ENCODE results near the gene GGA3.
"Not testable (repeated sequence)": the region's sequence is repeated elsewhere in the genome, so short reads cannot be mapped to it uniquely, and the experiment has no call there.

Gene GGA3

DNA sequence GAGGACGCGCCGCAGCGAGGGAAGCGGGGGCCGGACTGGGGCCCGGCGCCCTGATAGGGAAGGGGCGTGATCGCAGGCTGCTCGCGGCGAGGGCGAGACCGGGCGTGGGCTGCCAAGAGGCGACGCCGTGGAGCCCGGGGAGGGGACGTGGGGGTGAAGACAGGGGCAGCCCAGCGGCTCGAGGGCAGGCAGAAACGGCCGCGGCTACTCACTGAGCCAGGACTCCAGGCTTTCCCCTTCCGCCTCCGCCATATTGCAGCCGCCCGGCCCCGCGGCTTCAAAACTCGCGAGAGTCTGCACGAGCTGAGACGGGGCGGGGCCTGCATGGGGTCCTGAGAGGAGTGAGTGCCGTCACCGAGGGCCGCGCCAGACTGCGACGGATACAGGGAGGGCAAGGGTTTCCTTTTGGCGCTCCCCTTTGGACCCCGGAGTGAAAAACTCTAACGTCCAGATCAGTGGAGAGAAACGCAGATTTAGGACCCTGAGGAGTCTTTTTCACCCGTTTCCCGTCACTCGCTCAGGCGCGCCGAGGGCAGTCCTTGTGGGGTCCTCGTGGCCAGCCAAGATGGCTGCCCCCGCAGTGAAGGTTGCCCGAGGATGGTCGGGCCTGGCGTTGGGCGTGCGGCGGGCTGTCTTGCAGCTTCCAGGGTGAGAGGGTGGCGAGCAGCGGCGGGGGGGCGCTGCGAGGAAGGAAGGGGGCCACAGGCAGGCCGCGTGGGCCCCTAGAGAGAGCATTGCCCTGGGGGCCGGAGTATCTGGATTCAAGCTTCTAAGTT, at the start of gene GGA3, which contains the start of gene MRPS7:
Gene GGA3 (minus strand): TSS at position 271 of the 776 bp plus-strand sequence. CDS start 19 bp downstream, at position 252.
Gene MRPS7 (plus strand): TSS at position 544 of the 776 bp plus-strand sequence. CDS start 22 bp downstream, at position 566.
- DNase-seq (ENCODE audit: low read depth) = peak; percentile 77

DNA sequence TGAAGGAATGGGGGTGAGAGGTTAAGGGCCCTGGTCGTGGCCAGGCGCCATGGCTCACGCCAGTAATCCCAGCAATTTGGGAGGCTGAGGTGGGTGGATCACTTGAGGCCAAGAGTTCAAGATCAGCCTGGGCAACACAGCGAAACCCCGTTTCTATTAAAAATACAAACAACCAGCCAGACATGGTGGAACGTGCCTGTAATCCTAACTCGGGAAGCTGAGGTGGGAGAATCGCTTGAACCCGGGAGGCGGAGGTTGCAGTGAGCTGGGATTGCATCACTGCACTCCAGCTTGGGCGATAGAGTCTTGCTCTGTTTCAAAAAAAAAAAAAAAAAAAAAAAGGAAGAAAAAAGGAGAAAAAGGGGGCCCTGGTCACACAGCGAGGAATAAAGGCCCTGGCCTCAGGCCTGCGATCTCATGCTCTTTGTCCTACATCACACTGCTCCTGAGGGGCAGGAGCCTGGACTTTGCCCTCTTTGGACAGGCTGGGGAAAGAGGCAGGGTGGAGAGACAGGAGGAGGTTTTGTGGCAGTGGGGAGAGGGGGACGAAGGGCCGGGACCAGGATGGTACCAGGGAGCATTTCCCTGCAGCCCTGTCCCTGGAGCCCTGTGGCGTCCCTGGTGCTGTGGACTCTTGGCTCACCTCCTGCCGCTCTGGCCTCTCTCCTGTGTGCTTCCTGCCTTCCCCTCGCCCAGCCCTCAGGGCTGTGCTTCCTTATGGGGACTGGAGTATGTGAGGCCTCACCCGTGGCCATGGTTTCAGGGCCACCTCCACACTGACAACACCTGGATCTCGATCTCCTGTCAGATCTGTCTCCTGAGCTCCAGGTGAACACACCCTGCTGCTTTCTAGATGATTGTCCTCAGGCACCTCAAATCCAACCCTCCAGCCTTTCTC, 47.6 kb upstream of the GGA3 start:
- DNase-seq (ENCODE audit: low read depth) = no peak

DNA sequence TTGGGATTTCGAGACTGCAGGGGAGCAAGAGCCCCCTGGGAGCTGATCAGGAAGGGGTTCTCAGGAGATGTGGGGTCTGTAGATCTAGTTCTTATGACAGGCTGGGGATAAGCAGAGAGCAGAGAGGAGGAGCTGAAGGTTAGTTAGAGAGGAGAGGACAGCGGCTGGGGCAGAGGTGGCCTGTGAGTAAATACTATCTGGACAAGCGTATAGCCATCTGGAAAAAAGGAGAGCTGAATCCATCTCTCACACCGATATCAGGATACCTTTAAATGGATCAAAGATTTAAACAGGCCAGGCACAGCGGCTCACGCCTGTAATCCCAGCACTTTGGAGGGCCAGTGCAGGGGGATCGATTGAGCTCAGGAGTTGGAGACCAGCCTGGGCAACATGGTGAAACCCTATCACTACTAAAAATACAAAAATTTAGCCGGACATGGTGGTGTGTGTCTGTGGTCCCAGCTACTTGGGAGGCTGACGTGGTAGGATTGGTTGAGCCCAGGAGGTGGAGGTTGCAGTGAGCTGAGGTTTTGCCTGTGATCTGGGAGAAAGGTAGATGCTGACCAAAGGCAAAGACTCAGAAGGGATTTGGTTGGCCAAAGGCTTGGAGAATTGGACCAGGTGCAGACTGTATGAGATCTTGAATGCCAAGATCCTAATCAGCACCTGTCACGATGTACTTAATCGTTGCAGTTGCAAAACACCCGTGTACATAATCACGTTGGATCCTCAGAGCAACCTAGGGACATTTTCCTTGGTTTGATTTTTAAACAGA, 46.7 kb upstream of the GGA3 start:
- DNase-seq (ENCODE audit: low read depth) = no peak

GRCh38 chr17:75301502-75302206, 40.2 kb upstream of the GGA3 start:
- DNase-seq (ENCODE audit: low read depth) = no peak

DNA sequence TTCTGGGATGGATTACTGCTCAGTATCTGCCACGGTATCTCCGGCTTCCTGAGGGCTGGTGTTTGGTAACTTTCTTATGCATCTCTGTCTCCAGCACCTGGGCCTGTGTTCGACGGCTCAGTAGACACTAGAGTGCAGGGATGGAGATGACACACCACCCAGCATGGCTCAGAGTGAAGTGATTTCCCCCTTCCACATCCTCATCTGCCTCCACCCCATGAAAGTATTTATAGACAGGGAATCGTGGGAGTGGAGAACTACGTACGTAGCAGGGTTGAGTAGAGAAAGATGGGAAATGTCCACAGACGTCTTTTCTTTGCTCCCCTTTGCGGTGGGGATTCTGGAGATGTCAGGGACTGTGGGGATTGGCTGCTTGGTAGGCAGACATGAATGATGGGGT, 39.6 kb upstream of the GGA3 start:
- no peak for DNase-seq (ENCODE audit: low read depth)

DNA sequence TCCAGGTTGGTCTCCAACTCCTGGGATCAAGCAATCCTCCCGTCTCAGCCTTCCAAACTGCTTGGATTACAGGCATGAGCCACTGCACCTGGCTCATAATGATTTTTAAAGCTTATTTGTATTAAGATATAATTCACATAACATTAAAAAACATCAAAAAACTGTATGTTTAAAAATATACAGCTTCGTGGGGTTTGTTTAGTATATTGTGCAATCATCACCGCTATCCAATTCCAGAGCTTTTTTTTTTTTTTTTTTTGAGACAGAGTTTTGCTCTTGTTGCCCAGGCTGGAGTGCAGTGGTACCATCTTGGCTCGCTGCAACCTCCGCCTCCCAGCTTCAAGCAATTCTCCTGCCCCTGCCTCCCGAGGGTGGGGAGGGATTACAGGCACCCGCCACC, 38.9 kb upstream of the GGA3 start:
- no peak for DNase-seq (ENCODE audit: low read depth)

DNA sequence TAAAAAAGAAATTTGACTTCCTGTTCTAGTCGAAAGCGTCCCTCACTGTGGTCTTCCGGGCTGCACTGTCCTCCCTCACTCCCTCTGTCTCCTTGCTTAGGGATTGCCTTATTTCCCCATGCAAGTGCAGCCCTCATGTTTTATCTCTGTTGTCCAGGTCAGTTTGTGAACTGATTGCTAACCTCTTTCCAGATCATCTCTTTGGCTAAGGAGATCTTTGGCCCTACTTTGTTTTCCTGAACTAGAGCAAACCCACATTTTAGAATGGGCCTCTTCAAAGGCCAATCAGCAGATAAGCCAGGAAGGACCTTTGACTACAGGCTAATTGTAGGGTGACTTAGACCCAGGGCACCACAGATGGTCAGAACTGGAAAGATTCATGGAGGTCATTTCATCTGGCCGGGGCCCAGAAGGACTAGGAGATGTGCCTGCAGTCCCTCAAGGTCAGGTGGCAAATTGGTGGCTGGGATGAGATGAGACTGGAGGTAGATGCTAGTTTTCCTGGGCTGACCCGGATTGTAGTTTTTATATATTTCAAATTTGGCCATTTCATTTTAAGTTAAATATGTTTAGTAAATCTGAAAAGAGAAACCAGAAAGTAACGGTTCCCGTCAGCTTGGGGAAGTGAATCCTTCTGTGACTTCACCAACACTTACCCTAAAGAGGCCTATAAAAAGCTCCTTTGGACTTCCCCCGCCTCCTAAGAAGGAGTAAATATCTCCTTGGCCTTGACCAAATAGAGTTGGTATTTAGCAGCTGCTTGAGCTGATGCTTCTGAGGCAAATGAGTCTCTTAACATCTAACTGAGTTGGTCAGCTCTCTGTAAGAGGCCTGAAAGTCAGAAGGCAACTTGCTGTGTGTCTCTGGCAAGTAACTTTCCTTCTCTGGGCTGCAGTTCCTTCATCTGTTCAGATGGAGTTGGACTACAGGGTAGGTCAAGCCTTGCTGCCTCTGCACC, 34.1 kb upstream of the GGA3 start:
- no peak for DNase-seq (ENCODE audit: low read depth)

- DNase-seq (ENCODE audit: low read depth) = not testable (repeated sequence)
These were observed 31.5 kb upstream of the GGA3 start for GRCh38 chr17:75292810-75293448.

GRCh38 chr17:75289832-75290337, 28.5 kb upstream of the GGA3 start:
- peak; percentile 25 for DNase-seq (ENCODE audit: low read depth)

DNA sequence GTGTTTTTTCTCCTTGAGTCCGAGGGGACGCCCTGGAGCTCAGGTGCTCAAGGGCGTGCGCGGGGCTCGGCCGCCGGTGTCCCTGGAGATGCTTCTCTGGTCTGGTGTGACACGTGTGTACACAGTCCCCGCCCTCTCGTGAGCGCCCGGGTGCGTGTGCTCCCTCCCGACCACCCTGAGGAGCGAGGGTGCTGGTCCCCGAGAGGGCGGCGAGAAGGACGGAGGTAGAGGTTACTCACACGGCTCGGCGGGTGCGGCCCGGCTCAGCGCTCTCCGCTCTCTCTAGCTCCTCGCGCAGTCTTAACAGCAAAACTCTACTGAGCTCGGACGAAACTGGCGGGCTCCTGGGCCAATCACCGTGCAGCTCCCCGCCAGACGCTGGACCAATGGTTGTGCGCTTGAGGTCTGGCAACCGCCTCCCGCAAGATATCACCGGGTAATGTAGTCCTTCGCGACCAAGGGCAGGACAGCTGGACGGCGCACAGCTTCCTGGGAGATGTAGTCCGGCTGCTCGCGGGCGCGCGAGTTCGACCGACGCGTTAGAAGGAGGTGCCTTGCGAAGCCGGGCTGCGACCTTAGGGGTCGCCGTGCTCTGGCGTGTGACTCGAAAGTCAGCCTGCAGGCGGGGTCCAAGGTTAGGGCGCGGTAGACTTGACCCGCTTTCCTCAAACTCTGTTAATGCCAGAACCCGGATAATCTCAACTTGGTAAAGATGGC, 27.9 kb upstream of the GGA3 start, which contains the start of gene SLC25A19:
Gene SLC25A19 (minus strand): TSS at position 319 of the 717 bp plus-strand sequence. CDS start 2,669 bp downstream, outside the sequence.
- peak; percentile 84 for DNase-seq (ENCODE audit: low read depth)

DNA sequence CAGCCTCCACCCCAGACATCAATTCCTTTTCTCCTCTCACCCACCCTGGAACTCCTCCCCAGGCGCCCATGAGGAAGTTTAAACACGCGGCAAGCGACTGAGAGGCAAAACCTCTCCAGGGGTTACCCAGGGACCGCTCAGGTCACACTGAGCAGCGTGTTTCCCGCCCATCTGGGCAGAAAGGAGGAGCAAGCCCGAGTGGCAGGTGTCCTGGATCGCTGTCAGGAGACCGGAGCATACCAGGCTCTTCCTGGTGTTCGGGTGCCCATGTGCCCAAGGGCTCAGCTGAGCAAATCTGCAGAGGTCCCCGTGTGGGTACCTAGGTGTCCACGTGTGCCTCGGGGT, 27.3 kb upstream of the GGA3 start:
- no peak for DNase-seq (ENCODE audit: low read depth)

- DNase-seq (ENCODE audit: low read depth) = no peak
These were observed 27.0 kb upstream of the GGA3 start for GRCh38 chr17:75288359-75288758.

GRCh38 chr17:75287221-75287620, 25.8 kb upstream of the GGA3 start:
- DNase-seq (ENCODE audit: low read depth) = no peak

DNA sequence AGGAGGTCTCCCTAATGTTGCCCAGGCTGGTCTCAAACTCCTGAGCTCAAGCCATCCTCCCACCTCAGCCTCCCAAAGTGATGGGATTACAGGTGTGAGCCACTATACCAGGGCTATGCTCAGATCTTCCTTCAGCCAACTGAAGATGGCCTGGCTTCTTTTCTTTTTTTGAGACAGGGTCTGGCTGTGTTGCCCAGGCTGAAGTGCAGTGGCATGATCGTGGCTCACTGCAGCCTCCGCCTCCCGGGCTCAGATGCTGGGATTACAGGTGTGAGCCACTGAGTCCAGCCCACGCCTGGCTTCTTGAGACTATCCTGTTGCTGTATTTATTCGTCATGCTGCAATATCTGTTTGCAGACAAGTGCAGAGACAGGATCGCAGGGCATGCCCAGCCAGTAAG, 23.7 kb upstream of the GGA3 start:
- no peak for DNase-seq (ENCODE audit: low read depth)

DNA sequence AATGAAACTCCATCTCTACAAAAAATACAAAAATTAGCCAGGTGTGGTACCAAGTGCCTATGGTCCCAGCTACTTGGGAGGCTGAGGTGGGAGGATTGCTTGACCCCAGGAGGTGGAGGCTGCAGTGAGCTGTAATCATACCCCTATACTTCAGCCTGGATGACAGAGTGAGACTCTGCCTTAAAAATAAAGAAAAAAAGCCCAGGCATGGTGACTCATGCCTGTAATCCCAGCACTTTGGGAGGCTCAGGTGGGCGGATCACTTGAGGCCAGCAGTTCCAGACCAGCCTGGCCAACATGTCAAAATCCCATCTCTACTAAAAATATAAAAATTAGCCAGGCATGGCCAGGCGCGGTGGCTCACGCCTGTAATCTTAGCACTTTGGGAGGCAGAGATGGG, 18.8 kb upstream of the GGA3 start:
- not testable (repeated sequence) for DNase-seq (ENCODE audit: low read depth)

DNA sequence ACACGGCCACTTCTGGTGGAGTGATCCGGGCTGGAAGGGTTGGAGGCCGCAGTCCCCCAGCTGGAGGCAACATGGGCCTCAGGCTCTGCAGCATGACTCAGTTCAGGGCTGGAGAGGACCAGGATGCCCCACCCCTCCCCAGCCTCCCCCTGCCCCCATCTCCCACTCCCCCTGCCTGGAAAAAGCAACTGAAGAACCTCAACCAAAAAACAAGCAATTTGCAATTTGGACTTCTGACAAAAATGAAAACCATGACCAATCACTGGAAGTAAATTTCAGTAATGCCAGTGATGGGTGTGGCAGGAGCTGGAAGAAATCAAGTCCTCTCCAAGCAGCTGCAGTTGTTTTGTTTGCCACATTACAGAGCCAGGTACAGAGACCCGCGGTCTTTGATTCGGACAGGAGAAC, 16.3 kb upstream of the GGA3 start:
- DNase-seq (ENCODE audit: low read depth) = no peak

DNA sequence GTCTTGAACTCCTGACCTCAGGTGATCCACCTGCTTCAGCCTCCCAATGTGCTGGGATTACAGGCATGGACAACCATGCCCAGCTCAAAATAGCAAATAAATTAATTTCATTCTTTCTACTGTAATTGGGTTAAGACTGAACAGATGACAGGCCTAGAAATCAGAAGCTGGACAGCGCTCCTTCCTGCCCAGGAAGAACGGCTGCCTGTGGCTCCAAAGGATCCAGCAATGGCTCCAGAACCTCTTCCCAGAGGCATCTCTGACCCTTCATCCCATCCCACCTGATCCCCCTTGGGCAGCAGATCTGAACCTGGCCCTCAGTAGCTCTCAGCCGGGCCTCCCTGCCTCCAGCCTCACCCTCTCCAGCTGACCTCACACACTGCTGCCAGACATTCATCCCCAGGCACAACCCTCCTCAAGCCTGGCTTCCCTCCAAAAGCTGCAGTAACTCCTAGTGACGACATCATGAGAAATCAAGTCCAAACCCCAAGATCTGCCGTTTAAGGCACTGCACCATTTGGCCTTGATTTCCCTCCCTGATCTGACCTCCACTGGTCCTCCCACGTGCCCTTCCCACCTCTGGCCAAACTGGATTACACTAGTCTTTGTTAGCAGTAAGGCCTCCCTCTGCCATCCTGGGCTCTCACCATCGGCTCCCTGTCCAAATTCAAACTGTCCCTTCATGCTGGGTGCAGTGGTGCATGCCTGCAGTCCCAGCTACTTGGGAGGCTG, 12.7 kb upstream of the GGA3 start:
- DNase-seq (ENCODE audit: low read depth) = no peak

DNA sequence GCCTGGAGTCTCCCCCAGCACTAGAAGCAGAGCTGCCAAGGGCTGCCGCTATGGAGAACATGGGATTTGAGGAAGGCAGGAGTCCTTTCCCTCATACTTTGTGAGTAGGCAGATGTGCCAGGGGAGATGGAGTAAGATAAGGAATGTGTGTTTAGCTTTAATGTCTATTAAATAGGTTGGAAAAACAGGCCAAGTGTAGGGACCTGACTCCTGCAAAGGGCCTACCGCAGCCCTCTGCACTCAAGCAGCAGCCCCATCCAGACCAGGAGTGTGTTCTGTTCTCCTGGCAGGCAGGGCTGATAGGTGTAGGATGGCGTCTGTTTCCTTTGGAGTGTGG, 11.4 kb upstream of the GGA3 start:
- no peak for DNase-seq (ENCODE audit: low read depth)

Measured in stimulated activated CD8-positive, alpha-beta memory T cell treated with anti-CD3 and anti-CD28 coated beads, Interleukin-15, amount 100 ng/mL, for 24 hours (primary cell).